K562 (cell line): ENCODE results near the gene BIN1. TPM values are rescaled to one million over a fixed set of nuclear protein-coding genes. Genes with fewer than 3 reads are reported as not detected.

Source experiments
- ATAC-seq: fragments of 200-7000 bp; cut with Tn5 transposase; 3 replicates; pipeline ENCODE4 v1.9.1; 2020; ENCODE audit warnings: moderate library complexity
- BruUV-seq: library from RNA; stranded (reverse); fragments of 400-500 nt; replicated peaks from 2 replicates; lab custom pipeline; 2021; lab: Mats Ljungman, UMichigan
- CTCF ChIA-PET: fragments of 300-600 bp; formaldehyde crosslinking; extraction: SDS; loops from one replicate; lab custom pipeline; 2021; ENCODE audit warnings: low intra/inter-chr PET ratio; lab: Yijun Ruan, JAX
- POLR2A ChIA-PET: fragments of 300-600, 350-650 bp; sonication (Branson Sonifier 250); formaldehyde crosslinking; extraction: SDS; loops from one replicate; lab custom pipeline; 2021; ENCODE audit warnings: antibody characterized with exemption, inconsistent platforms; lab: Yijun Ruan, JAX
- DNase-seq, 4 experiments: peaks; one replicate each; pipeline versions ENCODE4 v3.0.0 to v3.0.0-alpha.2; 2011 to 2018; ENCODE audit warnings: low spot score in 3 of 4, mixed read lengths in 3 of 4; ENCODE audit errors: extremely low read depth in 1 of 4
- FAIRE-seq: peaks from 2 replicates; lab custom pipeline; 2011; peaks lifted over from hg19 to GRCh38; lab: Jason Lieb, UNC
- H2AFZ ChIP-seq: 2 replicates; pipeline ENCODE4 v1.6.0; 2011; ENCODE audit warnings: low read depth, low read length, control low read depth, inconsistent platforms
- H3K27ac ChIP-seq: fragments of 200-600 bp; 3 replicates; pipeline ENCODE4 v1.8.0; 2011; ENCODE audit warnings: low read depth, mild to moderate bottlenecking, control low read depth, inconsistent platforms, low read length, moderate library complexity, mixed read lengths; ENCODE audit errors: extremely low read depth
- H3K27me3 ChIP-seq, 2 experiments: fragments of 300-600 bp in 1 of 2; 2 replicates in 1 of 2; 3 replicates in 1 of 2; pipeline versions ENCODE4 v1.6.0 to v1.8.0; 2011; ENCODE audit warnings: inconsistent platforms in 2 of 2, low read length in 2 of 2, mild to moderate bottlenecking in 1 of 2, mixed read lengths in 1 of 2, moderate library complexity in 1 of 2; ENCODE audit not compliant: control insufficient read depth in 2 of 2, insufficient read depth in 2 of 2
- H3K36me3 ChIP-seq: fragments of 300-600 bp; 3 replicates; pipeline ENCODE4 v1.8.0; 2011; ENCODE audit warnings: mild to moderate bottlenecking, low read length, inconsistent platforms; ENCODE audit not compliant: control insufficient read depth, insufficient read depth
- H3K4me1 ChIP-seq, 2 experiments: fragments of 200-600 bp in 1 of 2; replicated peaks in 1 of 2; 2 replicates in 1 of 2; 3 replicates in 1 of 2; pipeline versions ENCODE4 v1.5.1 to v1.8.0; 2011; ENCODE audit warnings: inconsistent platforms in 2 of 2, low read length in 2 of 2, mild to moderate bottlenecking in 1 of 2, mixed read lengths in 1 of 2, moderate library complexity in 1 of 2; ENCODE audit not compliant: control insufficient read depth in 2 of 2, insufficient read depth in 2 of 2
- H3K4me2 ChIP-seq: 2 replicates; pipeline ENCODE4 v1.6.1; 2011; ENCODE audit warnings: low read length, control low read depth, inconsistent platforms, mixed read lengths; ENCODE audit not compliant: insufficient read depth
- H3K4me3 ChIP-seq: fragments of 200-600 bp; sonication (generic), shearing (Covaris generic); 2 replicates; pipeline ENCODE4 v1.5.1; 2016; ENCODE audit warnings: control low read depth, inconsistent platforms
- H3K79me2 ChIP-seq: fragments of 200-600 bp; 3 replicates; pipeline ENCODE4 v1.8.0; 2011; ENCODE audit warnings: low read length, inconsistent platforms; ENCODE audit not compliant: control insufficient read depth, insufficient read depth
- H3K9ac ChIP-seq, 2 experiments: 2 replicates each; pipeline versions ENCODE4 v1.6.0 to v1.6.1; 2011; ENCODE audit warnings: low read depth in 2 of 2, low read length in 2 of 2, control low read depth in 1 of 2, inconsistent platforms in 1 of 2, mild to moderate bottlenecking in 1 of 2, mixed read lengths in 1 of 2; ENCODE audit not compliant: insufficient read depth in 1 of 2
- H3K9me1 ChIP-seq: one replicate; pipeline ENCODE4 v1.6.0; 2011; ENCODE audit warnings: inconsistent platforms, mild to moderate bottlenecking, low read length, moderate library complexity; ENCODE audit not compliant: control insufficient read depth, insufficient read depth
- H3K9me3 ChIP-seq: replicated peaks from 2 replicates; pipeline ENCODE4 v1.5.1; 2011; ENCODE audit warnings: low read depth, low read length, inconsistent platforms; ENCODE audit not compliant: control insufficient read depth, insufficient read depth
- H4K20me1 ChIP-seq: replicated peaks from 2 replicates; pipeline ENCODE4 v1.6.1; 2011; ENCODE audit warnings: low read length, inconsistent platforms, mixed read lengths; ENCODE audit not compliant: control insufficient read depth, insufficient read depth
- BHLHE40 ChIP-seq: IDR thresholded peaks from 2 replicates; pipeline ENCODE4 v1.6.1; 2011; ENCODE audit warnings: low read length, improper control_type of control experiment
- CXXC5 ChIP-seq: fragments of 250-450 bp; sonication (Bioruptor Pico); IDR thresholded peaks from 2 replicates; pipeline ENCODE4 v1.8.0; 2022; ENCODE audit warnings: inconsistent platforms, mild to moderate bottlenecking, moderate library complexity
- FOXP1 ChIP-seq: sonication (generic); formaldehyde crosslinking; IDR thresholded peaks from 2 replicates; pipeline ENCODE4 v1.8.0; 2022; ENCODE audit warnings: mild to moderate bottlenecking, missing genetic modification reagents
- KLF1 ChIP-seq: fragments of 450-650 bp; IDR thresholded peaks from 2 replicates; pipeline ENCODE4 v1.6.1; 2016; ENCODE audit warnings: missing genetic modification characterization, missing compliant biosample characterization
- NFRKB ChIP-seq: fragments of 450-650 bp; IDR thresholded peaks from 2 replicates; pipeline ENCODE4 v1.6.1; 2016; ENCODE audit warnings: low read depth
- NR2C2 ChIP-seq, 2 experiments: fragments of 200-800 bp in 1 of 2; sonication (Bioruptor generic) in 1 of 2; sonication (generic) in 1 of 2; formaldehyde crosslinking in 1 of 2; IDR thresholded peaks; 2 replicates each; pipeline versions ENCODE4 v1.6.1 to v1.8.0; 2016 to 2022; ENCODE audit warnings: mild to moderate bottlenecking in 1 of 2, missing compliant biosample characterization in 1 of 2, missing genetic modification characterization in 1 of 2, missing genetic modification reagents in 1 of 2
- SMAD1 ChIP-seq: fragments of 150-350 bp; IDR thresholded peaks from 2 replicates; pipeline ENCODE4 v1.6.1; 2014; ENCODE audit warnings: low read length, low read depth; ENCODE audit not compliant: partially characterized antibody
- SMC3 ChIP-seq: conservative IDR thresholded peaks from 2 replicates; pipeline ENCODE4 v1.6.1; 2011; ENCODE audit warnings: low read depth, low read length, improper control_type of control experiment; ENCODE audit not compliant: insufficient read depth
- TOE1 ChIP-seq, 2 experiments: fragments of 450-650 bp in 1 of 2; sonication (generic) in 1 of 2; formaldehyde crosslinking in 1 of 2; IDR thresholded peaks; 2 replicates each; pipeline versions ENCODE4 v1.7.1 to v1.8.0; 2016 to 2022; ENCODE audit warnings: borderline replicate concordance in 2 of 2, mild to moderate bottlenecking in 2 of 2, antibody characterized with exemption in 1 of 2, inconsistent platforms in 1 of 2, low read depth in 1 of 2, missing genetic modification reagents in 1 of 2, moderate library complexity in 1 of 2
- ZEB2 ChIP-seq: fragments of 450-650 bp; IDR thresholded peaks from 2 replicates; pipeline ENCODE4 v1.6.1; 2016
- ZNF668 ChIP-seq: fragments of 250-450 bp; sonication (Bioruptor Pico); IDR thresholded peaks from 2 replicates; pipeline ENCODE4 v1.8.0; 2022; ENCODE audit warnings: mild to moderate bottlenecking, inconsistent platforms
- WGBS: fragments of 100-300 bp; shearing (Covaris generic); methylation state at CpG from one replicate; pipeline ENCODE4 v1.1.6; 2016; ENCODE audit warnings: low coverage, mixed read lengths; ENCODE audit not compliant: insufficient coverage; ENCODE audit errors: missing lambda C conversion rate; 5-methylcytosine and 5-hydroxymethylcytosine counted together
- in situ Hi-C: fragments of 300-500 bp; cut with MboI; formaldehyde crosslinking; loops from 4 replicates; pipeline ENCODE4 v1.15.0; 2018; ENCODE audit warnings: inconsistent platforms, mixed read lengths
- intact Hi-C: fragments of 100-400 bp; cut with micrococcal nuclease; formaldehyde crosslinking; loops from 2 replicates; pipeline ENCODE4 v1.14.2; 2022
- polyA plus RNA-seq, 8 experiments: library from polyadenylated mRNA; depleted of rRNA in 4 of 8; stranded (reverse) in 5 of 8; unstranded in 3 of 8; fragments of >200 nt; fragmentation: Nextera tagmentation in 2 of 8; fragmentation: Illumina TruSeq in 1 of 8; extraction: Ambion mirVana in 2 of 8; extraction: Trizol in 1 of 8; gene quantifications; 2 replicates each; pipeline versions ENCODE4 v1.2.1 to v1.2.3, GENCODE V29; 2011 to 2014; ENCODE audit warnings: inconsistent platforms in 1 of 8, missing spikeins in 1 of 8
- total RNA-seq, 7 experiments: library from RNA; depleted of rRNA in 6 of 7; stranded (reverse); fragments of >200 nt in 6 of 7; fragmentation: Illumina TruSeq in 2 of 7; extraction: Trizol in 2 of 7; gene quantifications; 2 replicates each; pipeline versions ENCODE4 v1.2.1 to v1.2.3, GENCODE V29; 2011 to 2021; ENCODE audit warnings: low replicate concordance in 1 of 7
- TF ChIP-seq, protein P1 (sequence below): sonication (generic); formaldehyde crosslinking; IDR thresholded peaks from 2 replicates; pipeline ENCODE4 v1.9.0; 2022; ENCODE audit warnings: mild to moderate bottlenecking, missing genetic modification reagents
- TF ChIP-seq, protein P2 (sequence below): sonication (generic); formaldehyde crosslinking; IDR thresholded peaks from 2 replicates; pipeline ENCODE4 v1.5.0; 2020; ENCODE audit warnings: missing genetic modification reagents
- TF ChIP-seq, protein P3 (sequence below): sonication (generic); formaldehyde crosslinking; IDR thresholded peaks from 2 replicates; pipeline ENCODE4 v1.8.0; 2022; ENCODE audit warnings: missing genetic modification reagents, mild to moderate bottlenecking, moderate library complexity, borderline replicate concordance

BIN1 gene
- total and polyA plus RNA-seq, 9 of the 15 experiments (the other 6 are each of a cell fraction or from before 2014, with no cell fraction given), result 0.04 to 2.8 (median 0.79) TPM; not detected in 1

DNA sequence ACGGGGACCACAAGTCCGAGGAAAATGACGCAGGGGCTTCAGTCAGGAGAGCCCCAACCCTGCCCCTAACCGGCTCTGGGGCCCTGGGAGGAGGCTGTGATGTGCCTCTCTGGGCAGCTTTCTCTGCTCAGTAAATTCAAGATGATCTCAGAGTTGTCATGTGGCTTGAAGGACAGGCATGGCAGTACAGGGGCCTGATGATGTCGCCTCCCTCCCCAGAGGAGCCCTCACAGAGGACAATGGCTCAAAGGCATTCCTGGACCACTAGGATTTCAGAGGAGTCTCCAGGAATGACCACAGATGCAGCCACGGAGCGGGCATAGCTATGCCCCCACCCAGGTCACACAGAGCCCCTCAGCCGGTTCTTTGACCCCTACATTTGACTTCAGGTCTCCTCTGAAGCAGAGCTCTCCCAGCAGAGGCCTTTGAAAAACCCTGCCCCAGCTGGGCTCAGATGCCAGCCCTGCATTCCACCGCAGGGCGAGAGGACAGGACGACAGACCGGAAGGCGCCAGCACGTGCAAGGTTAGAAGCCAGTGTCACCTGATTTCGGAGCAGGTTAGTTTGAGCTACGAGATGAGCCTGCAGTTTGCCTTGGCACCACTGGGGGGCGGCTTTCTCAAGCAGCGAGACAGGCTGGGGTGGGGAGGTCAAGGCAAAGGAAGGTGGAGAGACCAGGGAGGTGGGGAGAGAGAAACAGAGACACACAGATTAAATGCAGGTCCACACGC lies 39.2 kb downstream of the BIN1 start:
- ATAC-seq (peak; percentile 48), FAIRE-seq (peak; percentile 90), DNase-seq (peak; percentile 76 to 82 (median 79))
- Histone ChIP-seq H3K4me1 (peaks cover 19 to 54% of the 10 kb centered on the region in 2 experiments), H3K9ac (peak overlapping the region in 1 of 2 experiments; percentile 83; a peak in 2 of 4 replicates), H4K20me1 (no peaks in the 10 kb centered on the region), H3K79me2 (no peaks in the 10 kb centered on the region), H2AFZ (peak overlapping the region; percentile 85), H3K4me3 (no peak overlapping the region), H3K9me1 (no peaks in the 10 kb centered on the region), H3K27ac (no peak overlapping the region), H3K27me3 (no peaks in the 10 kb centered on the region), H3K4me2 (no peak overlapping the region), H3K9me3 (no peaks in the 10 kb centered on the region), H3K36me3 (no peaks in the 10 kb centered on the region)
- CTCF ChIA-PET, result interaction anchor here (0.6 kb wide), 2 partner anchors 11 to 35 kb away, joined by 3 read pairs; no protein-coding TSS in a partner anchor
- POLR2A ChIA-PET, result interaction anchor here (1.0 to 1.9 kb wide), 4 partner anchors 10 to 412 kb away, joined by 3 to 11 read pairs (median 4); no protein-coding TSS in a partner anchor
- intact Hi-C loops (loop anchor here (5.0 kb wide), 1 partner anchor 105 kb away; no protein-coding TSS in a partner anchor), in situ Hi-C loops (no loop called here)
- BruUV-seq, result no TSS peak
- 27% methylated on average over 19 of the region's 19 CpGs for WGBS
- TF ChIP-seq NFRKB (no peak), NR2C2 (CRISPR knock-in tag; IDR thresholded peaks at IDR 0.05) (no peak), NR2C2 (tag; IDR thresholded peaks at IDR 0.05) (peak; percentile 34; the same call in 1 of the 2 replicates), FOXP1 (CRISPR knock-in tag) (0 out of 2 replicates have a peak, but pooled peaks have one; percentile 56), SMAD1 (no peak), TOE1 (IDR thresholded peaks at IDR 0.05; ENCODE audit: borderline replicate concordance) (peak; percentile 49; the same call in 1 of the 2 replicates), TOE1 (CRISPR knock-in tag; IDR thresholded peaks at IDR 0.05; ENCODE audit: borderline replicate concordance, low read depth) (no peak), BHLHE40 (peak; percentile 96), CXXC5 (peak; percentile 52; the same call in 1 of the 2 replicates), SMC3 (peak; percentile 62; the same call in 1 of the 2 replicates), ZNF668 (no peak), KLF1 (tag) (0 out of 2 replicates have a peak, but pooled peaks have one; percentile 41), ZEB2 (peak; percentile 77)
- TF ChIP-seq, protein P1, sequence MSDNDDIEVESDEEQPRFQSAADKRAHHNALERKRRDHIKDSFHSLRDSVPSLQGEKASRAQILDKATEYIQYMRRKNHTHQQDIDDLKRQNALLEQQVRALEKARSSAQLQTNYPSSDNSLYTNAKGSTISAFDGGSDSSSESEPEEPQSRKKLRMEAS (CRISPR knock-in tag), result peak; percentile 86
- TF ChIP-seq, protein P2, sequence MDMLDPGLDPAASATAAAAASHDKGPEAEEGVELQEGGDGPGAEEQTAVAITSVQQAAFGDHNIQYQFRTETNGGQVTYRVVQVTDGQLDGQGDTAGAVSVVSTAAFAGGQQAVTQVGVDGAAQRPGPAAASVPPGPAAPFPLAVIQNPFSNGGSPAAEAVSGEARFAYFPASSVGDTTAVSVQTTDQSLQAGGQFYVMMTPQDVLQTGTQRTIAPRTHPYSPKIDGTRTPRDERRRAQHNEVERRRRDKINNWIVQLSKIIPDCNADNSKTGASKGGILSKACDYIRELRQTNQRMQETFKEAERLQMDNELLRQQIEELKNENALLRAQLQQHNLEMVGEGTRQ, result peak; percentile 48; the same call in 1 of the 2 replicates
- TF ChIP-seq, protein P3, sequence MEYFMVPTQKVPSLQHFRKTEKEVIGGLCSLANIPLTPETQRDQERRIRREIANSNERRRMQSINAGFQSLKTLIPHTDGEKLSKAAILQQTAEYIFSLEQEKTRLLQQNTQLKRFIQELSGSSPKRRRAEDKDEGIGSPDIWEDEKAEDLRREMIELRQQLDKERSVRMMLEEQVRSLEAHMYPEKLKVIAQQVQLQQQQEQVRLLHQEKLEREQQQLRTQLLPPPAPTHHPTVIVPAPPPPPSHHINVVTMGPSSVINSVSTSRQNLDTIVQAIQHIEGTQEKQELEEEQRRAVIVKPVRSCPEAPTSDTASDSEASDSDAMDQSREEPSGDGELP, result peak; percentile 37; the same call in 1 of the 2 replicates
